ENCODE results near the gene SCUBE1.

- TF ChIP-seq PHF8 (conservative IDR thresholded peaks at IDR 0.05; ENCODE audit: low read depth, low read length) (no peak), POLR2AphosphoS5 (IDR thresholded peaks at IDR 0.05; ENCODE audit: low read depth, low read length) (no peak), RAD21 (IDR thresholded peaks at IDR 0.05 in 1 of 2, conservative IDR thresholded peaks at IDR 0.05 in 1 of 2; ENCODE audit: low read depth in 2 of 2, low read length in 2 of 2) (no peak), CTCF (IDR thresholded peaks at IDR 0.05; ENCODE audit: control extremely low read depth in 1 of 3, insufficient read depth in 1 of 3, low read depth in 1 of 3, low read length in 3 of 3) (no peak)
Observed at GRCh38 chr22:43300891-43301676, 42.1 kb downstream of the SCUBE1 start.
